HG02571 (cell line): Measurements from ENCODE around the gene CYS1.
"Not testable (repeated sequence)": the region's sequence is repeated elsewhere in the genome, so short reads cannot be mapped to it uniquely, and the experiment has no call there.

Experiments
- ATAC-seq: cut with Tn5 transposase; IDR thresholded peaks from one replicate; pipeline ENCODE4 v1.9.1; 2021; ENCODE audit warnings: mild to moderate bottlenecking, moderate library complexity; ENCODE audit not compliant: unreplicated experiment

The CYS1 gene

GRCh38 chr2:10079870-10080535 lies at the start of gene CYS1:
TSS of gene CYS1 (minus strand) at chr2:10080411. CDS start at chr2:10080223, 188 bp downstream.
- ATAC-seq, result peak; percentile 32

DNA sequence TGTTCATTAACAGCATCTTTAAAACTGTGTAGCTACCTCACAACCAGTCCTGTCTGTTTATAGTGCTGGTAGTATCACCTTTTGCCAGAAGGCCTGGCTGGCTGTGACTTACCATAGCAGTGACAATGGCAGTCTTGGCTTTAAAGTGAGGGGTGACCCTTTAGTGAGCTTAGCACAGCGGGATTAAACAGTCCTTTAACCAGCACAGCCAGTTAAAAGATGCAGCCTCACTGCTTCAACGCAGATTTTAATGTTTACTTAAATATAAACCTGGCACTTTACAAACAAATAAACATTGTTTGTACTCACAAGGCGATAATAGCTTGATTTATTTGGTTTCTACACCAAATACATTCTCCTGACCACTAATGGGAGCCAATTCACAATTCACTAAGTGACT lies 49.3 kb upstream of the CYS1 start:
- no peak for ATAC-seq

DNA sequence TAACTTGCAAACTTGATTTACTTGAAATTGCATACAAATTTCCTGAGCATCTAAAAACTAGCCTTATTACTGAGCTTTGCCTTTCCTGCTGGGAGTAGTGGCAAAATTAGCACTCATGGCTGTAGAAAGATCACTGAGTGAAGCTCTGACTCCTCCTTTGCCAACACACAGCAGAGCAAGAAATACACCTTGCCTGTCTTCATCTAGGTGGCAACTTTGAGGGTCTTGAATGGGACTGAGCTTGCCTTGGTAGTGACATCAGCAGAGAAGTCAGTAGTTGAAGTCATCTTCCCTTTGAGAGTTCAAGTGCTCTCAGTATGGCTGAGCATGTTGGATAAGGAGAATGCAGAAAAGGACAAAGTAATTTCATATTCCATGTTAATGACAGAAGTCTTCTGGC lies 48.2 kb upstream of the CYS1 start:
- ATAC-seq, result no peak

DNA sequence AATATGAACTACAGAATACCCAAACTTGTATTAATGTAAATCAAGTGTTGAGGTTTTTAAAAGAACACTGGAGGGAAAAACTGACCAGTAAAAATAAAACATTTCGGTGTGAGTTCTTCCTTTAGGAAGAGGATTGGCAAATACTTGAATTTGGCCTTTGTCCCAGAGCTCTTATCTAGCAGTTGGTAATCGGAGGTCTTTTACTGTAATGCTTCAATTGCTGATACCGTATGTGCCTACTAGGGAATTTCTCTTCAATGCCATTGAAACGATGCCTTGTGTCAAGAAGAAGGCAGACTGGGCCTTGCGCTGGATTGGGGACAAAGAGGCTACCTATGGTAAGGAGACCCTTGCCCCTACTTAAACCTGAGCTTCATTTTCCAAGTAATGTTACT lies 46.4 kb upstream of the CYS1 start:
- ATAC-seq, result no peak

DNA sequence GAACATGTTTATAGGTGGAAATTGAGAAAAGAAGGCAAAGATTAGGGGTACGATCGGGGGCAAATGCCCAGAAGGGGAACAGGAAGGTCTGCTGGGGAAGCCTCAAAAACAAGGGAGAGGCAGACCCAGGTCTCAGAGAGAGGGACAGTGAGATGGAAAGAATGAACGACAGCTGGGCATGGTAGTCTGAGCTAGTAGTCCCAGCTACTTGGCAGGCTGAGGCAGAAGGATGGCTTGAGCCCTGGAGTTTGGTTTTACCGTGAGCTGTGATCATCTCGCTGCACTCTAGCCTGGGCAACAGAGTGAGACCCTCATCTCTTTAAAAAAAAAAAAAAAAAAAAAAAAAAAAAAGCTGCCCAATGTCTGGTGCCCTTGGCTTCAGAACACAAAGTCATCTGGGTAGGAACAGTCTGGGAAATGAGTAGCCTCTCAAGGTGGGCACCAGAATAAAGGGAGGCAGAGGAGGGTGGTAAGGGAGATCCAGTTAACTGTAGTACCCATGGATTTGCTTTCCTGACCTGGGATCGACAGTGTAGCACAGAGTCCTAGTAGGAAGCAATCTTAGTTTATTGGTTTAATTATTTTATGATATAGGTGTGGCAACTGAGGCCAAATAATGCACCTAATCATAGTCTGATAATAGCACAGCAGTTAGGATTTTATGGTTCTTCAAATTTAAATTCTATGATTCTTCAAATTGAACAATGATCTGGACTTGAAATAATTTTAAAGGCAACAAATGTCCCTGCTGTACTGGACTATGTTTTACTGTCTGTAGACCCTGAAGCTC lies 45.8 kb upstream of the CYS1 start:
- ATAC-seq, result no peak

GRCh38 chr2:10124538-10125045 lies 44.4 kb upstream of the CYS1 start:
- no peak for ATAC-seq

- no peak for ATAC-seq
Measured at GRCh38 chr2:10123281-10123680, 43.1 kb upstream of the CYS1 start.

DNA sequence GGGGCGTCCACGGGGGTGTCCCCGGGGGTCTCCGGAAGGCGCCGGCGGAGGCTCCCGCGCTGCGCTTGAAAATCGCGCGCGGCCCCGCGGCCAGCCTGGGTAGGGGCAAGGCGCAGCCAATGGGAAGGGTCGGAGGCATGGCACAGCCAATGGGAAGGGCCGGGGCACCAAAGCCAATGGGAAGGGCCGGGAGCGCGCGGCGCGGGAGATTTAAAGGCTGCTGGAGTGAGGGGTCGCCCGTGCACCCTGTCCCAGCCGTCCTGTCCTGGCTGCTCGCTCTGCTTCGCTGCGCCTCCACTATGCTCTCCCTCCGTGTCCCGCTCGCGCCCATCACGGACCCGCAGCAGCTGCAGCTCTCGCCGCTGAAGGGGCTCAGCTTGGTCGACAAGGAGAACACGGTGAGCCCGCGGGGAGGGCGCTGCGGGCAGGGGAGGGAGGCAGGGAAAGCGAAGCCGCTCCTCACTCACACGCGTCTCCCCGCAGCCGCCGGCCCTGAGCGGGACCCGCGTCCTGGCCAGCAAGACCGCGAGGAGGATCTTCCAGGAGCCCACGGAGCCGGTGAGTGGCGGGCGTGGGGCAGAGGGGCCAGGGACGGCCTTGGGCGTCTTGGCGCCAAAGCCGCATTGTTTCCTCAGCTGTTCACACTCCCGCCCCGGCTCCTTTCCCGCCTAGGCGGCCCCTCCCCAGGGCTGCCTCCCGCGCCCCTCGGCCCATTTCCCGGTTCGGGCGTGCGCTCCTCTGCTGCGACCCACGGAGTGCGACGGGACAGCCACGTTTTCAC lies 42.5 kb upstream of the CYS1 start, which contains the start of gene RRM2:
Gene RRM2, plus strand, starts transcription at position 240 of the 781 bp plus-strand sequence. Its CDS starts 60 bp downstream, at position 300.
- ATAC-seq, result peak; percentile 64

- ATAC-seq, result no peak
Measured at GRCh38 chr2:10120877-10121574, 40.8 kb upstream of the CYS1 start.

DNA sequence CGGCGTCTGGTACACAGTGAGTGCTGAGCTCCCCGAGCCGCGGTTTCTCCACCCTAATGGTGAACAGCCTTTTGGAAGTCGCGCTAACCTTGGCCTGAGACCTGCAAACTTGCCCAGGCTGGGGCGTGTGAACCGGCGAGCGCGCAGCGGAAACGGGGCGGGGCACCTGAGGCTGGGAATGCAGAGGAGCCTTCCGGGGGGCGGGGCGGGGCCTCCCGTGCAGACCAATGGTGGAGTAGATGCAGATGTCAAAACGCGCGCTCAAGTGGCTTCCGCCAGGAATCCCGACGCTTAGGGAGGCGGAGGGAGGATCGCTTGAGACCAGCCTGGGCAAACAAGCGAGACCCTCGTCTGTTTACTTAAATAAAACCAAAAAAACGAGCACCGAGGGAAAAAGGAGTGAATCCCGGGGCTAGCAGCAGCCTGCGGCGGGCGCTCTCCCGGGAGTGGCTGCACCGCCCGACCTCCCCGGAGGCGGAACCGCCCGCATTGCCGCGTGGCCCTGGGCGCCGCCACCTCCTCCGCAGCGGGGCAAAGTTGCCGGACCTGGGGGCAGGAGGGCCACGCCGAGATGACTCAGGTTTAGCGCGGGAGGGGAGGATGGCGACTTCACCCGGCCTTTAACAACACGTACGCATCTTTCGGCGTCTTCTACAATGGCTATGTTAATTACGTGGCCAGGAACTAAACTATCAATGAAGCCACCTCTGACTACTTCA lies 40.1 kb upstream of the CYS1 start:
- peak; percentile 62 for ATAC-seq

- ATAC-seq, result no peak
Measured at GRCh38 chr2:10119601-10120157, 39.5 kb upstream of the CYS1 start.

- ATAC-seq, result no peak
Measured at GRCh38 chr2:10119027-10119325, 38.8 kb upstream of the CYS1 start.

GRCh38 chr2:10109311-10109710 lies 29.1 kb upstream of the CYS1 start:
- no peak for ATAC-seq

- ATAC-seq, result not testable (repeated sequence)
Measured at GRCh38 chr2:10104906-10105305, 24.7 kb upstream of the CYS1 start.

GRCh38 chr2:10103179-10103578 lies 23.0 kb upstream of the CYS1 start:
- no peak for ATAC-seq

DNA sequence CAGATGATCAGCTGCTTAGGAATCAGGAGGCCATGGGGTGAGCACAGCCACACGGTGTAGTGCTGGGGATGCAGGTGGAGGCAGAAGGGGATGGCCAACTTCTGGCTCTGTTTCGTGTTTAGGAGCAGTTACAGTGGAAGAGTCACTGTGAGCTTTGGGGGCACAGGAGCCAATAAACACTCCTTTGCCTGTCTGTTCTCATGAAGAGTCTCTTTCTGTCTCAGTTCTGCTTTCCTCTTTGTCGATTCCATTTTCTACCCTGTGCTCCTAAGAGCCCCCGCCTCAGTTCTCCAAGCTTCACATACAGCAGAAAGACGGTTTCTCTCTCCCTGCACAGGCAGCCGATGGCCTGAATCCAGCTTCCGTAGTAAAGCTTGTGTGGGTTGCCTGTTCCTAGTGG lies 21.3 kb upstream of the CYS1 start:
- ATAC-seq, result no peak

GRCh38 chr2:10097352-10098148 lies 17.3 kb upstream of the CYS1 start:
- ATAC-seq, result peak; percentile 71

DNA sequence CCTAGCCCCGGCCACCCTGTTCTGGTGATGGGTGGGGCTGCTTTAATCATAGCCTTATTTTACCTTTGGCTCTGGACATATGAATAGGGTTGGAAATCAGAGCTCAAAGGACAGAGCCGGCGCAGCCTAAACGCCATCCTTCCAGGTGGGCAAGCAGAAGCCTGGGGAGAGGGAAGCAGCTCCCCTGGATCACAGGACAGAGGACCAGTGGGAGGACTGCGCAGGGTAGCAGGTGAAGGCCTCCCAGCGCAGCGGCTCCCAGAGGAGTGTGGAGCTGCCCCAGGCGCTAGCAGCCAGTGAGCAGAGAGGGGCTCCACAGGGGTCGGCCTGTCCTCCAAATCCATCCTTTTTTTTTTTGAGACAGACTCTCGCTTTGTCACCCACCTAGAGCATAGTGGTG lies 16.4 kb upstream of the CYS1 start:
- no peak for ATAC-seq

DNA sequence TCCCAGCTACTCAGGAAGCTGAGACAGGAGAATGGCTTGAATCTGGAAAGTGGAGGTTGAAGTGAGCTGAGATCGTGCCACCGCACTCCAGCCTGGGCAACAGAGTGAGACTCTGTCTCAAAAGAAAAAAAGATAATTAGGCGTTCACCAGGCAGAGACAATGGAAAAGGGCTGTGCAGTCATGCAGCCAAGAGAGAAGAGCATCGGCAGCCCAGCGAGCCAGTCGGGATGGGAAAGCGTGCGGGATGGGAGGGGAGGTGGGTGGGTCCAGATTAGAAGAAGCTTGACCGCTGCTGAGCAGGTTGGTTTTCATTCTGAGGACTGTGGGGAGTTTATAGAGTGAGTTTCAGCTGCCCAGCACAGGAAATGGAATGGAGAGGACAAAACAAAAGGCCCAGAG lies 15.0 kb upstream of the CYS1 start:
- ATAC-seq, result no peak
